Gastrocnemius medialis (tissue), 4 donors: Measurements from ENCODE around the gene RNU1-3.

Source experiments
- CTCF ChIP-seq, 5 experiments: fragments of 450-650 bp in 3 of 5; fragments of 200-600 bp in 2 of 5; sonication (generic) in 2 of 5; IDR thresholded peaks in 4 of 5; conservative IDR thresholded peaks in 1 of 5; 1 replicate in 4 of 5; 2 replicates in 1 of 5; pipeline ENCODE4 v1.5.1; 2016 to 2019; ENCODE audit warnings: antibody characterized with exemption in 5 of 5, mild to moderate bottlenecking in 3 of 5, moderate library complexity in 3 of 5
- POLR2A ChIP-seq, 2 donors: fragments of 450-650 bp; IDR thresholded peaks; one replicate each; pipeline ENCODE4 v1.6.1; 2017; ENCODE audit warnings: antibody characterized with exemption in 2 of 2, mild to moderate bottlenecking in 2 of 2, moderate library complexity in 2 of 2

GRCh38 chr1:16625497-16626408, 41.0 kb downstream of the RNU1-3 start:
- TF ChIP-seq CTCF (IDR thresholded peaks at IDR 0.05 in 4 of 5, conservative IDR thresholded peaks at IDR 0.05 in 1 of 5) (no peak), POLR2A (IDR thresholded peaks at IDR 0.05) (no peak)
